B cell (primary cell): Measurements from ENCODE around the gene NFATC1. TPM values are rescaled to one million over a fixed set of nuclear protein-coding genes. Genes with fewer than 3 reads are reported as not detected.

ENCODE experiments used
- ATAC-seq: fragments of 200-7000 bp; cut with Tn5 transposase; one replicate; pipeline ENCODE4 v1.10.0; 2021; ENCODE audit warnings: low read depth, mild to moderate bottlenecking, moderate number of reproducible peaks, moderate library complexity
- CTCF ChIA-PET: fragments of 350-600 bp; sonication (Branson Sonifier 250); formaldehyde crosslinking; loops from one replicate; lab custom pipeline; 2021; ENCODE audit warnings: antibody characterized with exemption, inconsistent platforms; lab: Charles Lee
- POLR2A ChIA-PET: fragments of 350-600 bp; sonication (Branson Sonifier 250); formaldehyde crosslinking; loops from one replicate; lab custom pipeline; 2021; ENCODE audit warnings: antibody characterized with exemption; lab: Charles Lee
- DNase-seq: peaks from one replicate; pipeline ENCODE4 v3.0.0; 2013
- H2AFZ ChIP-seq: 2 replicates; pipeline ENCODE4 v1.6.1; 2012; ENCODE audit warnings: mild to moderate bottlenecking, low read depth, low read length; ENCODE audit not compliant: insufficient read depth, poor library complexity, severe bottlenecking
- H3K27ac ChIP-seq, 2 donors: 1 replicate in 1 of 2; 2 replicates in 1 of 2; pipeline ENCODE4 v1.5.1; 2012 to 2013; ENCODE audit warnings: low read length in 2 of 2, mild to moderate bottlenecking in 2 of 2, moderate library complexity in 1 of 2
- H3K27me3 ChIP-seq, 4 experiments: fragments of 200-600 bp in 1 of 4; sonication (generic) in 1 of 4; replicated peaks in 1 of 4; 1 replicate in 2 of 4; 2 replicates in 2 of 4; pipeline versions ENCODE4 v1.6.1 to v1.7.0; 2013 to 2016; ENCODE audit warnings: low read length in 3 of 4, mild to moderate bottlenecking in 2 of 4, mixed read lengths in 1 of 4, moderate library complexity in 1 of 4; ENCODE audit not compliant: insufficient read depth in 4 of 4, control insufficient read depth in 3 of 4; ENCODE audit errors: control extremely low read depth in 1 of 4
- H3K36me3 ChIP-seq, 2 experiments: replicated peaks in 1 of 2; 1 replicate in 1 of 2; 2 replicates in 1 of 2; pipeline versions ENCODE4 v1.6.1 to v1.7.1; 2013; ENCODE audit warnings: low read length in 1 of 2; ENCODE audit not compliant: insufficient read depth in 2 of 2, control insufficient read depth in 1 of 2; ENCODE audit errors: control extremely low read depth in 1 of 2, extremely low read depth in 1 of 2
- H3K4me1 ChIP-seq, 2 donors: fragments of 200-600 bp in 1 of 2; sonication (generic) in 1 of 2; 1 replicate in 1 of 2; 2 replicates in 1 of 2; pipeline versions ENCODE4 v1.5.1 to v1.6.1; 2013 to 2017; ENCODE audit warnings: low read length in 2 of 2; ENCODE audit not compliant: control insufficient read depth in 2 of 2, insufficient read depth in 2 of 2
- H3K4me2 ChIP-seq: replicated peaks from 2 replicates; pipeline ENCODE3; 2012; ENCODE audit warnings: mild to moderate bottlenecking, low read depth, low read length; ENCODE audit not compliant: poor library complexity, severe bottlenecking
- H3K4me3 ChIP-seq, 5 experiments: fragments of 200-600 bp in 1 of 5; sonication (generic) in 1 of 5; 1 replicate in 3 of 5; 2 replicates in 2 of 5; pipeline versions ENCODE4 v1.5.1 to v1.7.0; 2011 to 2016; ENCODE audit warnings: low read length in 4 of 5, mild to moderate bottlenecking in 4 of 5, low read depth in 2 of 5, control low read depth in 1 of 5, moderate library complexity in 1 of 5; ENCODE audit not compliant: insufficient read depth in 1 of 5; ENCODE audit errors: control extremely low read depth in 1 of 5, extremely low read depth in 1 of 5
- H3K79me2 ChIP-seq: fragments of 200-600 bp; sonication (generic); one replicate; pipeline ENCODE4 v1.6.0; 2016; ENCODE audit warnings: low read length; ENCODE audit not compliant: control insufficient read depth, insufficient read depth
- H3K9ac ChIP-seq: fragments of 200-600 bp; sonication (generic); 2 replicates; pipeline ENCODE4 v1.6.1; 2017; ENCODE audit warnings: mild to moderate bottlenecking, low read length, moderate library complexity
- H3K9me3 ChIP-seq, 3 donors: one replicate each; pipeline versions ENCODE4 v1.6.1 to v1.7.1; 2013; ENCODE audit warnings: low read length in 2 of 3; ENCODE audit not compliant: control insufficient read depth in 2 of 3, insufficient read depth in 1 of 3; ENCODE audit errors: control extremely low read depth in 1 of 3
- H4K20me1 ChIP-seq: 2 replicates; pipeline ENCODE4 v1.6.0; 2012; ENCODE audit warnings: mild to moderate bottlenecking, low read length; ENCODE audit not compliant: insufficient read depth, control insufficient read depth, poor library complexity, severe bottlenecking
- H3K27ac Mint-ChIP-seq: one replicate; pipeline ENCODE4 v1.8.0; 2021; ENCODE audit warnings: mixed read lengths
- H3K27me3 Mint-ChIP-seq: one replicate; pipeline ENCODE4 v1.8.0; 2021; ENCODE audit warnings: mixed read lengths
- H3K4me1 Mint-ChIP-seq: one replicate; pipeline ENCODE4 v1.8.0; 2021; ENCODE audit warnings: mixed read lengths
- H3K4me3 Mint-ChIP-seq: one replicate; pipeline ENCODE4 v1.8.0; 2021; ENCODE audit warnings: mixed read lengths
- H3K9me3 Mint-ChIP-seq: one replicate; pipeline ENCODE4 v1.8.0; 2022; ENCODE audit warnings: mixed read lengths; ENCODE audit not compliant: insufficient read depth
- CTCF ChIP-seq: fragments of 200-600 bp; IDR thresholded peaks from one replicate; pipeline ENCODE4 v1.8.0; 2022; ENCODE audit warnings: antibody characterized with exemption, mild to moderate bottlenecking
- EZH2 ChIP-seq: IDR thresholded peaks from 2 replicates; pipeline ENCODE4 v1.6.1; 2012; ENCODE audit warnings: borderline replicate concordance, low read depth, mild to moderate bottlenecking, moderate library complexity, low read length; ENCODE audit not compliant: insufficient read depth, poor library complexity, severe bottlenecking
- WGBS: methylation state at CpG from one replicate; pipeline ENCODE4 v1.1.5; 2013; ENCODE audit warnings: missing lambda C conversion rate; ENCODE audit not compliant: insufficient coverage; 5-methylcytosine and 5-hydroxymethylcytosine counted together
- intact Hi-C: fragments of 100-400 bp; cut with micrococcal nuclease; formaldehyde crosslinking; loops from one replicate; pipeline ENCODE4 v1.10.0; 2022
- polyA plus RNA-seq: library from polyadenylated mRNA; depleted of rRNA; stranded (reverse); fragments of >200 nt; gene quantifications from 2 replicates; pipeline ENCODE4 v1.2.3, GENCODE V29; 2012
- total RNA-seq, 2 donors: library from RNA; stranded (reverse); fragments of 120-200 nt in 1 of 2; gene quantifications; 1 replicate in 1 of 2; 2 replicates in 1 of 2; pipeline versions ENCODE4 v1.2.3 to v1.2.4, GENCODE V29; 2013 to 2022

Gene NFATC1
- total and polyA plus RNA-seq, 2 donors (not counting 1 experiment from before 2014, with no cell fraction given): 32.2 to 108 TPM

- Histone ChIP-seq H3K4me1 (no peaks in the 10 kb centered on the region), H3K9ac (no peak overlapping the region), H3K27ac (no peak overlapping the region), H3K36me3 (no peaks in the 10 kb centered on the region), H3K4me3 (no peak overlapping the region), H2AFZ (no peak overlapping the region), H3K27me3 (no peaks in the 10 kb centered on the region), H3K4me2 (no peak overlapping the region), H3K9me3 (peaks cover 0 to 6% (median 0%) of the 10 kb centered on the region in 3 donors), H3K79me2 (no peaks in the 10 kb centered on the region), H4K20me1 (no peaks in the 10 kb centered on the region)
- TF ChIP-seq EZH2 (no peak), CTCF (no peak)
- ChIA-PET POLR2A (no interaction called here), CTCF (no interaction called here)
- ATAC-seq (no peak), DNase-seq (no peak)
- H3K27ac Mint-ChIP-seq: no peak overlapping the region
- 96% methylated on average over 13 of the region's 13 CpGs for WGBS
- no peaks in the 10 kb centered on the region for H3K9me3 Mint-ChIP-seq
- H3K4me1 Mint-ChIP-seq: no peaks in the 10 kb centered on the region
- intact Hi-C loops: no loop called here
- no peak overlapping the region for H3K4me3 Mint-ChIP-seq
- no peaks in the 10 kb centered on the region for H3K27me3 Mint-ChIP-seq
Observed at GRCh38 chr18:79554321-79554720, 158.6 kb downstream of the NFATC1 start.

GRCh38 chr18:79554945-79555645 lies 159.4 kb downstream of the NFATC1 start:
- ATAC-seq: no peak
- H3K9me3 Mint-ChIP-seq: no peaks in the 10 kb centered on the region
- no peaks in the 10 kb centered on the region for H3K4me1 Mint-ChIP-seq
- no peak for TF ChIP-seq CTCF
- no peak for TF ChIP-seq EZH2
- H3K36me3 ChIP-seq: no peaks in the 10 kb centered on the region
- peaks cover 0 to 14% (median 0%) of the 10 kb centered on the region in 3 donors for H3K9me3 ChIP-seq
- DNase-seq: no peak
- intact Hi-C loops: no loop called here
- POLR2A ChIA-PET: no interaction called here
- no peak overlapping the region for H2AFZ ChIP-seq
- H3K27me3 ChIP-seq: no peaks in the 10 kb centered on the region
- H3K4me2 ChIP-seq: no peak overlapping the region
- H3K79me2 ChIP-seq: no peaks in the 10 kb centered on the region
- no peaks in the 10 kb centered on the region for H4K20me1 ChIP-seq
- CTCF ChIA-PET: no interaction called here
- no peak overlapping the region for H3K27ac ChIP-seq
- H3K4me3 Mint-ChIP-seq: no peak overlapping the region
- no peaks in the 10 kb centered on the region for H3K27me3 Mint-ChIP-seq
- 95% methylated on average over 16 of the region's 30 CpGs for WGBS
- H3K27ac Mint-ChIP-seq: no peak overlapping the region
- H3K4me3 ChIP-seq: no peak overlapping the region
- no peaks in the 10 kb centered on the region for H3K4me1 ChIP-seq
- no peak overlapping the region for H3K9ac ChIP-seq
